GM12801 (cell line): ENCODE measurements around the gene EPAS1.

ENCODE experiments used
- TF ChIP-seq, protein P1 (sequence below): IDR thresholded peaks from one replicate; pipeline ENCODE4 v1.5.1; 2011; ENCODE audit warnings: control low read depth; ENCODE audit not compliant: insufficient read length; ENCODE audit errors: extremely low read depth

EPAS1 gene

GRCh38 chr2:46331109-46331766, 34.0 kb downstream of the EPAS1 start:
- TF ChIP-seq, protein P1, sequence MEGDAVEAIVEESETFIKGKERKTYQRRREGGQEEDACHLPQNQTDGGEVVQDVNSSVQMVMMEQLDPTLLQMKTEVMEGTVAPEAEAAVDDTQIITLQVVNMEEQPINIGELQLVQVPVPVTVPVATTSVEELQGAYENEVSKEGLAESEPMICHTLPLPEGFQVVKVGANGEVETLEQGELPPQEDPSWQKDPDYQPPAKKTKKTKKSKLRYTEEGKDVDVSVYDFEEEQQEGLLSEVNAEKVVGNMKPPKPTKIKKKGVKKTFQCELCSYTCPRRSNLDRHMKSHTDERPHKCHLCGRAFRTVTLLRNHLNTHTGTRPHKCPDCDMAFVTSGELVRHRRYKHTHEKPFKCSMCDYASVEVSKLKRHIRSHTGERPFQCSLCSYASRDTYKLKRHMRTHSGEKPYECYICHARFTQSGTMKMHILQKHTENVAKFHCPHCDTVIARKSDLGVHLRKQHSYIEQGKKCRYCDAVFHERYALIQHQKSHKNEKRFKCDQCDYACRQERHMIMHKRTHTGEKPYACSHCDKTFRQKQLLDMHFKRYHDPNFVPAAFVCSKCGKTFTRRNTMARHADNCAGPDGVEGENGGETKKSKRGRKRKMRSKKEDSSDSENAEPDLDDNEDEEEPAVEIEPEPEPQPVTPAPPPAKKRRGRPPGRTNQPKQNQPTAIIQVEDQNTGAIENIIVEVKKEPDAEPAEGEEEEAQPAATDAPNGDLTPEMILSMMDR: no peak

- TF ChIP-seq, protein P1: no peak
Measured at GRCh38 chr2:46332686-46333281, 35.6 kb downstream of the EPAS1 start.

- TF ChIP-seq, protein P1: no peak
Measured at GRCh38 chr2:46333912-46334311, 36.7 kb downstream of the EPAS1 start.

DNA sequence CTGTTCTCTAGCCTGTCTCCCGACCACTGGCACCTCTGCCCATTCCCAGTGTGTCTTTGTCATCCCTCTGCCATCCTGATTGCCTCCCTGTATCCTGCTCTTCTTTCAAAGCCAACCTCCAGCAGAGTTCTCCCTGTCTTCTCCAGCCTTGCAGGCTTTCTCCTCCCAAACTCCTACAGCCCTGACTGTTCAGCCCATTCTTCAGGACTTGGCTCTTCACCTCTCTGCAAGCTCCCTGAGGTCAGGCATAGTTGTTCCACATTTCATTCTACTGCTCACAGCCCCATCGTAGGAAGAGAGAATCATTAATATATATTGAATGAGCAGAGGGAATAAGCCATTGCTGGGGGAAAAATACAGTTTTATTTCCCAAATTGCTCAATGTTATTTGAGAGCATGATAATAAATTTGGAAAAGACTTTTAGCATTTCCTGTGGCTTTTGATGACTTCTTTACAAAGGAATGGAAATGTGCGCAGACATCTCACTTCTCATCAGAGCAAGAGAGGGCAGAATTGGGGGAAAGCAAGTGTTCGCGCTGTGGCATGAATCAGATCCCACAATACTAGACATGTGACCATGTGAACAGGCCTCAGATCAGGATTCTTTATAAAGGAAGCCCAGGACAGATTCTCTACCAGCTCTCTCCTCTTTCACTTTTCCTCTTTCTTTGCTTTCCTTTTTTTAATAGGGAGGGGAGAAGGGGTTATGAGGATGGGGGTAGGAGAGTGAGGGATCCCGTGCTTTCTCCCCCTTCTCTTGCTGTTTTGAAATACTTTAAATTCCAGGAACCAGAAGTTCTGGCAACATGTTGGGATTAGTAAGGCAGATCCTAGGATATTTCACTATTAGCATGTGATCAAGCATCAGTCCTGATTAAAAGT, 37.4 kb downstream of the EPAS1 start:
- TF ChIP-seq, protein P1: no peak

DNA sequence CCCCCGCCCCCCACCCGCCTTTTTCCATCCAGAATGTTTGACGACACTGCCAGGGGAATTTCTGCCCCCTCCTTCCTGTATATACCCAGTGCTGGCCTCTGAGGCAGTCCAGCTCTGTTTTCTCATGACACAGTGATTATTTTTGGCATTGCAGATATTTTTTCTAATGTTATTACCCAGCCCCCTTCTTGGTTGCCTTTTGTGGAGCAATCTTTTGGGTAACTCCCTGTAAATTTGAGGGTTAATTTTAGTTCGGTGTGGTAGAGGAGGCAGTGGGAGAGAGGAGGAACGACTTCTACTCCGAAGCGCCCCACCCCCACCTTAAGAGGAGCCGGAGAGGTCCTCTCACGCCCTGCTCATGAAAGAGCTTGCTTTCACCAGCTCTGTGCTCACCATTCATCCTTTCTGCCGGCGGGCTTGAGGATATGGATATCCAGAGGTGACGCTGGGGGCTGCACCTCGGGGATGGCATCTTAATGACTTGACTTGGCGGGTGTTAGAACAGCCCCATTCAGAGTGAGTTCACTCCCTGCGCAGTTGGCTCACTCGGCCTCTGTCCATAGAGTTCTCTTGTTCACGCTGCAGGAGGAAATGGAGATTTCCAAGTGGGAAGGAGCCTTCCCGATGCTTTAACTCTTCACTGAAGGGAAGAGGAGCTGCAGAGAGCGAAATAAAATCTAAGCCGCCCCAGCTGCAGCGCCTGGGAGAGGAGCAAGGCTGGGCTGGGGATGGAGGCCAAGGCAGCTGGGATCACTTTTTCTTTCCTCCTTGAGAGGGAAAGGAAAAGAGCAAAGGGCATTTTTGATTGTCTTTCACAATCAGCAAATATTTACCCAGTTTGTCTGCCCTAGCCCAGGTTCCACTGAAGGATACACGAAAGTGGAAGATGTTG, 38.4 kb downstream of the EPAS1 start:
- TF ChIP-seq, protein P1: no peak

- TF ChIP-seq, protein P1: no peak
Measured at GRCh38 chr2:46336283-46336959, 39.2 kb downstream of the EPAS1 start.
